Endothelial cell (in vitro differentiated cells): ENCODE data around the gene TMEM120A. TPM values are rescaled to one million over a fixed set of nuclear protein-coding genes. Genes with fewer than 3 reads are reported as not detected.

Source experiments
- DNase-seq: peaks from one replicate; pipeline ENCODE4 v3.0.0; 2021; ENCODE audit warnings: low spot score
- H3K27ac Mint-ChIP-seq: one replicate; pipeline ENCODE4 v1.8.0; 2021; ENCODE audit warnings: mixed read lengths, inconsistent platforms; ENCODE audit not compliant: unreplicated experiment
- H3K27me3 Mint-ChIP-seq: one replicate; pipeline ENCODE4 v1.8.0; 2021; ENCODE audit warnings: mild to moderate bottlenecking, moderate library complexity, mixed read lengths, inconsistent platforms; ENCODE audit not compliant: unreplicated experiment
- H3K36me3 Mint-ChIP-seq: one replicate; pipeline ENCODE4 v1.8.0; 2021; ENCODE audit warnings: mild to moderate bottlenecking, low read depth, mixed read lengths, inconsistent platforms; ENCODE audit not compliant: unreplicated experiment
- H3K4me1 Mint-ChIP-seq: one replicate; pipeline ENCODE4 v1.8.0; 2021; ENCODE audit warnings: mild to moderate bottlenecking, mixed read lengths, inconsistent platforms; ENCODE audit not compliant: unreplicated experiment
- H3K4me3 Mint-ChIP-seq: one replicate; pipeline ENCODE4 v1.8.0; 2021; ENCODE audit warnings: mild to moderate bottlenecking, mixed read lengths, inconsistent platforms; ENCODE audit not compliant: unreplicated experiment
- H3K9me3 Mint-ChIP-seq: one replicate; pipeline ENCODE4 v1.8.0; 2021; ENCODE audit warnings: mixed read lengths, inconsistent platforms; ENCODE audit not compliant: unreplicated experiment
- total RNA-seq: library from RNA; stranded (reverse); fragmentation: NEBNext Ultra II Directional; extraction: Animal tissue kit (Norgen Biotek cat#: 25700); gene quantifications from one replicate; pipeline ENCODE4 v1.2.1, GENCODE V29; 2021; ENCODE audit not compliant: unreplicated experiment
- TF ChIP-seq, protein P1 (sequence below): fragments of 200-600 bp; sonication (generic); IDR thresholded peaks from one replicate; pipeline ENCODE4 v1.5.0; 2021; ENCODE audit warnings: antibody characterized with exemption; ENCODE audit not compliant: unreplicated experiment

Gene TMEM120A
- total RNA-seq, 1 donor from 2014 or later: 18.2 TPM

DNA sequence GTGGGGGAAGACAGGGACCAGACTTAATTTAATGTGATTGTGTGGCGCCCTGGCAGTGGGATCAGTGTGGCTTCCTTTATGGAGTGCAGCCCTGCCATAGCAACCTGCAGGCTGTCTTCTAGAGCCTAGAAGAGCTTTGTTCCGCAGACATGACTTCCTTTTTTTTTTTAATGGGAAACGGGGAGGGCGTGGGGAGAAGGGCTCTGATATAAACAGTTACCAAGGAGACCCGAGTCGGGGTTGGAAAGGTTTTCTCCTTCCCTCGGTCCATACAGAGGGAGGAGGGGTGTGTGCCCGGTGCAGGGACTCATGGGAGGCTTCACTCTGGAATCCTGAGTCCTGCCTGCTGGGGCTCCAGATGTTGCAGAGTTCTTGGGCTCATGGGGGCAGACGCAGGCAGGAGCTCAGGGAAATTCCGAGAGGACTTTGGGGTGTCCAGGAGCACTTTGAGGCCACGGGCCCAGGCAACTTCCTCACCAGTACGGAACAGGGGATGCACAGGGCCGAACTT lies 26.9 kb downstream of the TMEM120A start:
- Mint-ChIP-seq H3K36me3 (peaks cover 9% of the 10 kb centered on the region), H3K9me3 (no peaks in the 10 kb centered on the region), H3K4me3 (no peak overlapping the region), H3K27me3 (peaks cover 7% of the 10 kb centered on the region), H3K27ac (peak overlapping the region; percentile 96), H3K4me1 (peaks cover 26% of the 10 kb centered on the region)
- DNase-seq: peak; percentile 28
- TF ChIP-seq, protein P1, sequence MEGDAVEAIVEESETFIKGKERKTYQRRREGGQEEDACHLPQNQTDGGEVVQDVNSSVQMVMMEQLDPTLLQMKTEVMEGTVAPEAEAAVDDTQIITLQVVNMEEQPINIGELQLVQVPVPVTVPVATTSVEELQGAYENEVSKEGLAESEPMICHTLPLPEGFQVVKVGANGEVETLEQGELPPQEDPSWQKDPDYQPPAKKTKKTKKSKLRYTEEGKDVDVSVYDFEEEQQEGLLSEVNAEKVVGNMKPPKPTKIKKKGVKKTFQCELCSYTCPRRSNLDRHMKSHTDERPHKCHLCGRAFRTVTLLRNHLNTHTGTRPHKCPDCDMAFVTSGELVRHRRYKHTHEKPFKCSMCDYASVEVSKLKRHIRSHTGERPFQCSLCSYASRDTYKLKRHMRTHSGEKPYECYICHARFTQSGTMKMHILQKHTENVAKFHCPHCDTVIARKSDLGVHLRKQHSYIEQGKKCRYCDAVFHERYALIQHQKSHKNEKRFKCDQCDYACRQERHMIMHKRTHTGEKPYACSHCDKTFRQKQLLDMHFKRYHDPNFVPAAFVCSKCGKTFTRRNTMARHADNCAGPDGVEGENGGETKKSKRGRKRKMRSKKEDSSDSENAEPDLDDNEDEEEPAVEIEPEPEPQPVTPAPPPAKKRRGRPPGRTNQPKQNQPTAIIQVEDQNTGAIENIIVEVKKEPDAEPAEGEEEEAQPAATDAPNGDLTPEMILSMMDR: no peak

DNA sequence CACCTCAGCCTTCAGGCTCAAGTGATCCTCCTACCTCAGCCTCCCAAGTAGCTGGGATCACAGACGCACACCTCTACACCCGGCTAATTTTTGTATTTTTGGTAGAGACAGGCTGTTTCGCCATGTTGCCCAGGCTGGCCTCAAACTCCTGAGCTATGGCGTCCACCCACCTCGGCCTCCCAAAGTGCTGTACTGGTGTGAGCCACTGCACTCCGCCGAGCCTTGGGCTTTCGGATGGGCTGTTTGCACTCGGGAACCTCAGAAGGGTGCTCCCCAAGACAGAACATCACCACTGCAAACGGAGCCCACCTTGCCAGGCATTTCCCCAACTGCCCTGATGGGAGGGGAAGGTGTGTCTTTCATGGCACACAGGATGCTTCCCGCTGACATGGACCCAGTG lies 27.3 kb downstream of the TMEM120A start:
- H3K36me3 Mint-ChIP-seq: peaks cover 9% of the 10 kb centered on the region
- no peak for DNase-seq
- no peak overlapping the region for H3K4me3 Mint-ChIP-seq
- H3K9me3 Mint-ChIP-seq: no peaks in the 10 kb centered on the region
- H3K27me3 Mint-ChIP-seq: peaks cover 8% of the 10 kb centered on the region
- TF ChIP-seq, protein P1: no peak
- peak overlapping the region; percentile 96 for H3K27ac Mint-ChIP-seq
- peaks cover 25% of the 10 kb centered on the region for H3K4me1 Mint-ChIP-seq

DNA sequence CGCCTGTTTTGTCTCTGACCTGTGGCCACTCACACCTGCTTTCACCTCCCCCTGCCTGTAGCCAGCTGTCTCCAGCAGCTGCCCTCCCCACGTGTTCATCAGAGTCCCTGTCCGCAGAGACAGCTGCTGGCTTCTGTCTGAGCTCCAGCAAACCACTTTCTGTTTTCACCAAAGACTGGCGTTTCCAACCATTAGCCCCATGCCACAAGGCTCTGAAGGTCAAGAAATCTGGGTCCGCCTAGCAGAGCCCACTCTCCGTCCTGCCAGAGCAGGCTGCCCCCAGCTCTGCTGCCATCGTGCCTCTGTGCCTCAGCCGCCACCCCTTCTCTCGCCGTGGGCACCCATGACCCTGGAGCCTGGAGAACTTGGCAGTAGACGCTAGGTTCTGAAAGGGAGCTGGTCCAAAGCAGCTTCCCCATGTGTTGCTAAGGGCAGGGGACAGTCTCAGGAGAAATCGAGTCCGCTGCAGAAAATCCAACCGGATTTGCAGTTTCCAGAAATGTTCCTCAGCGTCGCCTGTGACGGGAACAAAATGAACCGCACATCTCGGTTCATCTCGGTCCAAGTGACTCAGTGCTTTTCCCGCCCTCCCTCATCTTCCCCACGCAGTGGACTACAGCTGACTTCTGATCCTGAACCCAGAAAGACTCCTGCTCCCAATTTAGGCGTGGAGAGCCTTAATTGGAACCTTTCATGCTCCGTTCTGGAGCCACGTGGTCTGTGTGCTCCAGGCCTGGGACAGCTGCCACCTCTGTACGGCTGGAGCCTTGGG lies 28.0 kb downstream of the TMEM120A start:
- TF ChIP-seq, protein P1: no peak
- Mint-ChIP-seq H3K9me3 (no peaks in the 10 kb centered on the region), H3K4me1 (peaks cover 18% of the 10 kb centered on the region), H3K27me3 (peaks cover 6% of the 10 kb centered on the region), H3K36me3 (peaks cover 9% of the 10 kb centered on the region), H3K27ac (peak overlapping the region; percentile 96), H3K4me3 (no peak overlapping the region)
- DNase-seq: no peak

DNA sequence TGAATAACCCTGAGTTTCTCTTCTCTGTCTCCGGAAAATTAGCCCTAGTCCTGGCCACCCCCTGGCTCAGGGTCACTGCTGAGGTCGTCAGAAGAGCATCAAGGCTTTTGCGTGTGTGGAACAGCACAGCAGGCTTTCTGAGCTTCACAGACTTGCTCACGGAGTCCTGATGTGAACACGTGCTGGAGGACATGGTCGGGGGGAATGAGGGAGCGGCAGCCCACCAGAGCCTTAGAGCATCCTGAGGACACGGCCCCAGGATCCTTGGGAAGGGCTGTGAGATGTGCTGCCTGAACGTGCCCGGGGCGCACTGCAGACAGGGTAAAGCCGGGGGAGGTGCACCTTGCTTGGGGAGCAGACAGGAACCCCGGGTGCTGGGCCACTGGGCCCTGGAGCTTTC lies 28.8 kb downstream of the TMEM120A start:
- DNase-seq: no peak
- H3K4me1 Mint-ChIP-seq: peaks cover 14% of the 10 kb centered on the region
- TF ChIP-seq, protein P1: no peak
- H3K36me3 Mint-ChIP-seq: peaks cover 9% of the 10 kb centered on the region
- no peak overlapping the region for H3K4me3 Mint-ChIP-seq
- no peak overlapping the region for H3K27ac Mint-ChIP-seq
- no peaks in the 10 kb centered on the region for H3K9me3 Mint-ChIP-seq
- H3K27me3 Mint-ChIP-seq: peaks cover 6% of the 10 kb centered on the region

DNA sequence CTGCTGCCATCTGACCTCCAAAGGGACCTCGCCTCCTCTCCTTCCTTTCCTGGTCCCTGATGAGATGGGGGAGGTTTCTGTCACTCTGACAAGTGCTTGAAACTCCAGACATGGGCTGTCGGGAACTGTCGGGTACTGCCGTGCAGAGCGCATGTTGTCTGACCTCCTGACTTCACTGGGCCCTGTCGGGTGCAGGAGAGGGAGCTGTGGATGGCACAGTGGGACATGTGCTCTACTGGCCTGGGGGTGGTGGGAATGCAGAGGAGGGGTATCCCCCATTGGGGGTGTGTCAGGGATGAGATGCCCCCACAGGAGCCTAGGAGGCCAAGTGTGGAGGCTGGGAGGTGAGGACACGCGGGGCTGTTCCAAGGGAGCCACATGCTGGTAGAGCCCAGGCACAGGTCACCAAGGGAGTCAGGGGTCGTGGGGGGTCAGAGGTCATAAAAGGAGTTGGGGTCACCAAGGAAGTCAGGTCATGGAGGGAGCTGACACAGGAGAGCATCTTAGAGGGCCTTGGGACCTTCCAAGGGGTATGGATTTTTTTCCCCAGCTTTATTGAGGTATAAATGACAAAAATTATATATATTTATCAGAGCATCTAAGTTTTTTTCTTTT lies 30.9 kb downstream of the TMEM120A start:
- Mint-ChIP-seq H3K36me3 (peaks cover 13% of the 10 kb centered on the region), H3K4me1 (peaks cover 14% of the 10 kb centered on the region), H3K27me3 (peaks cover 6% of the 10 kb centered on the region), H3K9me3 (no peaks in the 10 kb centered on the region), H3K4me3 (no peak overlapping the region), H3K27ac (no peak overlapping the region)
- TF ChIP-seq, protein P1: no peak
- DNase-seq: no peak
